ENCODE data around the gene IFT25.

Gene IFT25

GRCh38 chr1:53942127-53942957 is 3.2 kb downstream of the IFT25 start:
- no peak for TF ChIP-seq CTCF (IDR thresholded peaks at IDR 0.05; ENCODE audit: control insufficient read depth, insufficient read depth, low read depth, low read length, missing control alignments)
- no peak for DNase-seq (ENCODE audit: low read depth)
- H3K4me3 ChIP-seq (ENCODE audit: control insufficient read depth, low read depth, low read length) = no peak overlapping the region

DNA sequence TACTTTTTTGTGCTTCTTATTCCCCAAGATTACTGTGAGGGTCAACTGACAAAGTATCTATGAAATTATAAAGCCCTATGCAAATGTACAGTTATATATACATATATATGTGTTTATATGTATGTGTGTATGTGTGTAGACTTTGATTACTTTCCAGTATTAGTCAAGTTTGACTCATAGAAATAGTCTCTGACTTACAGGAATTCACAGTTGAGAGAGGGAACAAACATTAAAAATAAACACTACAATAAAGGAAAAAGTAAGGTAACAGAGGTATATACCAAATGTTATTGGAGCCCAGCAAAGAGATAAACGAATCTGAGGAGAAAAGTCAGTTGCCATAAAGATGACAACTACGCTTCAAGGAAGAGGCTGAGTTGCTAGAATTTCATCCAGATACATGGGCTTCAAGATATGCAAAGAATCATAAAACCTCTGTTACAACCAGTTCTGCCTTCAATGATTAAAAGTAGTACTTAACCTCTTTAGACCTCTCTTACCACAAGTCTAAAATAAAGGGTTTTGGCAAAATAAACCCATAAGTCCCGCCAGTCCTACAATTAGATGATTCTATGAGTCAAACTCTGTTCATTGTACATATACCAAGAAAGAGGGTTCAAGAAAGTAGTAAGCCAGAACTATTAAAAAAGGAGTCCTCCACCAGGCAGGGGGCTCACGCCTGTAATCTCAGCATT is 7.2 kb downstream of the IFT25 start:
- no peak for DNase-seq (ENCODE audit: low read depth)
- TF ChIP-seq CTCF (IDR thresholded peaks at IDR 0.05; ENCODE audit: control insufficient read depth, insufficient read depth, low read depth, low read length, missing control alignments) = no peak

DNA sequence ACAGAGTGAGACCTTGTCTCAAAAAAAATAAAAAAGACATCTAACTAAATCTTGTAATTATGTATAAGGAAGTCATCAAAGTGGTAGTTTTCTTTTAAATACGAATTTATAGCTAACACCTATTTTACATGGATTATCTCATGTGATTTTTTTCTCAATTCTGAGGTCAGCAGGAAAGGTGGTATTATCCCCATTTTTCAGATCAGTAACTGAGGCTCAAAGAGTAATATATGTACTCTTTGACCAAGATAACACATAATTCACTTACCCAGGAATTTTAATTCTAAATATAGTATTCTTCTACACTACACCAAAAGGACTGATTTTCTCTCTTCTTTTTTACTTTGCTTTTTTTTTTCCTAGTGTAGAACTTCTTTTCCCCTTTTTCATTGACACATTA is 9.1 kb downstream of the IFT25 start:
- TF ChIP-seq CTCF (IDR thresholded peaks at IDR 0.05; ENCODE audit: control insufficient read depth, insufficient read depth, low read depth, low read length, missing control alignments) = no peak
- H3K4me3 ChIP-seq (ENCODE audit: control insufficient read depth, low read depth, low read length) = no peak overlapping the region
- DNase-seq (ENCODE audit: low read depth) = no peak

More for the DNA sequence above, 7.2 kb downstream of the IFT25 start:
- H3K4me3 ChIP-seq (ENCODE audit: control insufficient read depth, low read depth, low read length) = no peak overlapping the region

DNA sequence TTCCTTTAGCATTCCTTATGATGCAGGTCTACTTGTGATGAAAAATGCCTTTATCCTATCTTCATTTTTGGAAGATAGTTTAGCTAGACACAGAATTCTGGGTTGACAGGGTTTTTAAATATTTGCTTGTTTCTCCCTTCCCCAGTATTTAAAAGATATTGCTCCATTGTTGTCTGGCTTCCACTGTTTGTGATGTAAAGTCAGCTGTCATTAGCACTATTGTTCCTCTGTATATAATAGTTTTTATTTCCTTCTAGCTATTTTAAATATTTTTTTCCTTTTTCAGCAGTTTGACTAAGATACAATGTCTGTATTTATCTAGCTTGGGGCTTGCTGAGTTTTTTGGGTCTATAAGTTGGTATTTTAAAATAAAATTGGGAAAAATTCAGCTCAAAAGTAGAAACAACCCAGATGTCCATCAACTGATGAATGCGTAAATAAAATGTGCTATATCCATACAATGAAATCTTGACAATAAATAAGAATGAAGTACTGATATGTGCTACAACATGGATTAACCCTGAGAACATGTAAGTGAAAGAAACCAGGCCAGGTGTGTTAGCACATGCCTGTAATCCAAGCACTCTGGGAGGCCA is 11.2 kb downstream of the IFT25 start:
- no peak for DNase-seq (ENCODE audit: low read depth)
- H3K4me3 ChIP-seq (ENCODE audit: control insufficient read depth, low read depth, low read length) = no peak overlapping the region
- TF ChIP-seq CTCF (IDR thresholded peaks at IDR 0.05; ENCODE audit: control insufficient read depth, insufficient read depth, low read depth, low read length, missing control alignments) = no peak

GRCh38 chr1:53931523-53931922 is 14.0 kb downstream of the IFT25 start:
- H3K4me3 ChIP-seq (ENCODE audit: control insufficient read depth, low read depth, low read length) = no peak overlapping the region
- TF ChIP-seq CTCF (IDR thresholded peaks at IDR 0.05; ENCODE audit: control insufficient read depth, insufficient read depth, low read depth, low read length, missing control alignments) = no peak
- DNase-seq (ENCODE audit: low read depth) = no peak

DNA sequence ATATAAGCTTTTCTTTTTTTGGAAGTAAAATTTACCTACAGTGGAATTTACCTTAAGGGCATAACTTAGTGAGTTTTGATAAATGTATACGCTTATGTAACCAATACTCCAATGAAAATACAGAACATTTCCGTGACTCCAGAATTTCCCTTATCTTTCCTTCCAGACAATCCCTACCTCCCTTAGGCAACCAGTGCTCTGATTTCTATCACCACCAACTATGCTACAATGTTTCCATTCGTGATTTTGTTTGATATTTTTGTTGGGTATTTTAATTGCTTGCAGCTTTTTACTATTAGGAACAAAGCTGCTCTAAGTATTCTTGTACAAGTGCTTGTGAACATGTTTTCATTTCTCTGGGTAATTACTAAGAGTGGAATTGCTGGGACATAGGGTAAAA is 14.6 kb downstream of the IFT25 start:
- H3K4me3 ChIP-seq (ENCODE audit: control insufficient read depth, low read depth, low read length) = no peak overlapping the region
- TF ChIP-seq CTCF (IDR thresholded peaks at IDR 0.05; ENCODE audit: control insufficient read depth, insufficient read depth, low read depth, low read length, missing control alignments) = no peak
- DNase-seq (ENCODE audit: low read depth) = no peak
